GM19438 (cell line): ENCODE data around the gene TOMM7.
"Not testable (repeated sequence)": the region's sequence is repeated elsewhere in the genome, so short reads cannot be mapped to it uniquely, and the experiment has no call there.

Source experiments
- ATAC-seq: cut with Tn5 transposase; IDR thresholded peaks from one replicate; pipeline ENCODE4 v1.9.1; 2021; ENCODE audit warnings: low read depth; ENCODE audit not compliant: unreplicated experiment

TOMM7 gene

DNA sequence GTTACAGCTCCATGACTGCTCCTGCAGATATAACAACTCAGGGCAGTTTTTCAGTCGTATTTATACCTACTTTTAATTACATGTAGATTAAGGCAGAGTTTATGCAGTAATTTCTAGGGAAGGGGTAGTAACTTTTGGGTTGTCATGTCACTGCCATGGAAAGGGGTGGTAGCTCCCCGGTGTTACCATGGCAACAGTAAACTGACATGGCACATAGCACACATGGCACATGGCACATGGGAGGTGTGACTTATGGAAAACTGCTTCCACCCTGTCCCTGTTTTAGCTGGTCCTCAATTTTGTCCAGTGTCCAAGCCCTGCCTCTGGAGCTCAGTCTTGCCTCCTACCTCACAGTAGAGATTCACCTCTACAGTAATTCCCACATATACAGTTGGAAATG, 3.9 kb upstream of the TOMM7 start:
- no peak for ATAC-seq

- ATAC-seq, result no peak
Measured at GRCh38 chr7:22824760-22825159, 2.1 kb upstream of the TOMM7 start.

DNA sequence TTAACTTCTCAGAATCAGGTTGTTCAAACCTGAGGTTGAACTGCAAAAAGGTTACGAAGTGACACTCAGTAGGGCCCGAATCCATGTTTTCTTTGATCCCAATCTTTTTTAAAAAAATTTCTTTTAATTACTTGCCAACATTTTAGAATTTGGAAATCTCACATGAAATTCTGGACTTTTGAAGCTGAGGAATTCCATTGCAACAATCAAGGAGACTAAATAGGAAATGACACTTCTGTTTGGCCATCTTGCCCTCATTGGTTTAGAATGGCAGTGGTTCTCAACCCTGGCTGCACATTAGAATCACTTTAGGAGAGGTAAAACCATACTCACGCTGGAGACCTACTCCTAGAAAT, 471 bp upstream of the TOMM7 start:
- peak; percentile 14 for ATAC-seq

DNA sequence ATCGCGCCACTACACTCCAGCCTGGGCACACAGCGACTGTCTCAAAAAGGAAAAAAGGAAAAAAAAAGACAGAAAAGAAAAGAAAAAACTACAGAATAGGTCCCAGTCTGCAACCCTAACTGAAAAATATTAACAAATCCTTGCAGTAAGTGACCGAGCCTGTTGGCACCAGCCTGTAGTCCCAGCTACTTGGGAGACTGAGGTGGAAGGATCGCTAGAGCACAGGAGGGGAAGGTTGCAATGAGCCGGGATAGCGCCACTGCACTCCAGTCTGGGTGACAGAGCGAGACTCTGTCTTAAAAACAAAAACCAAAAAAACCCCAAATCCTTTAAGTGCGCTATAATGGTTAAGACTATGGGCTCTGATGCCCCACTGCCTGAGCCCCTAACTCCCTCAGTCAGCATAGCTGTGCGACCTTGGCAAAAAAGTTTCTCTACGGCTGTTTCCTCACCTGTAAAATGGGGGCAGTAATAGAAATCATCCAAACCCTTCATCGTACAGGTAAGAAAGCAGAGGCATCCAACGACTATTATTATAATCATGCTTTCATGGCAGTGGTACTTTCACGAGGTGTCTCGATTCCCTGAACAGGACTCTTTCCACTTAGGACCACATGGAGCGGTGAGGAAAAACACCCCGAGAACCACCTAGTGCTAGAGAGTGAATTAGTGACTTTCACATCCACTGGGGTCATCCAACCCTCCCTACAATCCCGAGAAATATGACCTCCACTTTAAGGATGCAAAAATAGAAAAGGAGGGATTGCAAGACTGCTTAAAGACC, 755 bp downstream of the TOMM7 start:
- ATAC-seq, result no peak

DNA sequence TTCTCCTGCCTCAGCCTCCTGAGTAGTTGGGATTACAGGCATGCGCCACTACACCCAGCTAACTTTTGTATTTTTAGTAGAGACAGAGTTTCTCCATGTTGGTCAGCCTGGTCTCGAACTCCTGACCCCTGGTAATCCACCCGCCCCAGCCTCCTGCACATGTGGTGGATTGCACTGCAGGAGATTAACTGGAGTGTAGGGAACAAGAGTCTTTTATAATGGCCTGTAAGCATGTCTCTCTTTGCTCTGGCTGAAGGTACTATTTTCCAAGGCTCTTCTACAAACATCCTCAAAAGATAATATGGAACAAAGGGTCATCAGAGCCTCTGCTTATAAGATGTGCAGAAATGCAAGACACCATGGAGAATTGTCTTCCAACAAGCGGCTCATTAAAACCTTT, 3.2 kb downstream of the TOMM7 start:
- no peak for ATAC-seq

GRCh38 chr7:22814261-22815208, 8.1 kb downstream of the TOMM7 start:
- ATAC-seq, result no peak

- ATAC-seq, result no peak
Measured at GRCh38 chr7:22812353-22812752, 10.3 kb downstream of the TOMM7 start.

DNA sequence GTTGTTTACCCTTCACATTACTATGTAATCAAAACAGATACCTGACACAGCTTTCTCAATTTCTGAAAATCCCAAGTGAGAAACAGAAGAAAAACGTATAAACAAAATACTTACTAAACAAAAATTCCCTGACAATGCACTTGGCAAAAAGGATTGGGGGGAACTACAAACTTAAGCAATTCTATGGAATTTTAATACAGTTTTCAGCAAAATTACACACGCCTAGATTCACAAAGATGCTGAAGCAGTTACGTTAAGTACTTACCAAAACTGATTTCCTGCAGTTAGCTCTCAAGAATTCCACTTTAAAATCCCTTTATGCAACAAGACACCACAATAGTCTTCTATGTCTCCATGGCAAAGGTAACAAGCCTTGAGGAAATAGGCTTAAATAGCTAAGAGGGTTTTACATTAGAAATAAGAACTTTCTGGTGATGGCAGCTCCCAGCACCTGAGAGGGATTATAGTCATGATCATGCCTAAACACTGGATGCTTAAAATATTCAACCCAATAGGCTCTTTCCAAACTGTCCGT, 10.8 kb downstream of the TOMM7 start:
- ATAC-seq, result no peak

DNA sequence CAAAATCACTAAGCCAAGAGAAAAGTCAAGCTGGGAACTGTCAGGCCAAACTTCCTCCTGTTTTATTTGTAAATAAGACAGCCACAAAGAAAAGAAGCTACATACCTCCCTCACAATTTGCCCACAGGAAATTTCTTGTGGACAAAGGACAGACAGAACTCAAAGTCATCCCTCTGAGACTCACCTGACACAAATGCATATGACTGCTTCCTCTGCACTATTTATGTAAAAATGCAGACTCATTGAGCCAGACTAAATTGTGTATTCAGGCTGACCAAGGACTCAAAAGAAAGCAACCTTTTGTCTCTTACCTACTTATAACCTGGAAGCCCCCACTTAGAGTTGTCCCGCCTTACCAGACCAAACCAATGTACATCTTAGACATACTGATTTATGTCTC, 11.8 kb downstream of the TOMM7 start:
- ATAC-seq, result no peak

DNA sequence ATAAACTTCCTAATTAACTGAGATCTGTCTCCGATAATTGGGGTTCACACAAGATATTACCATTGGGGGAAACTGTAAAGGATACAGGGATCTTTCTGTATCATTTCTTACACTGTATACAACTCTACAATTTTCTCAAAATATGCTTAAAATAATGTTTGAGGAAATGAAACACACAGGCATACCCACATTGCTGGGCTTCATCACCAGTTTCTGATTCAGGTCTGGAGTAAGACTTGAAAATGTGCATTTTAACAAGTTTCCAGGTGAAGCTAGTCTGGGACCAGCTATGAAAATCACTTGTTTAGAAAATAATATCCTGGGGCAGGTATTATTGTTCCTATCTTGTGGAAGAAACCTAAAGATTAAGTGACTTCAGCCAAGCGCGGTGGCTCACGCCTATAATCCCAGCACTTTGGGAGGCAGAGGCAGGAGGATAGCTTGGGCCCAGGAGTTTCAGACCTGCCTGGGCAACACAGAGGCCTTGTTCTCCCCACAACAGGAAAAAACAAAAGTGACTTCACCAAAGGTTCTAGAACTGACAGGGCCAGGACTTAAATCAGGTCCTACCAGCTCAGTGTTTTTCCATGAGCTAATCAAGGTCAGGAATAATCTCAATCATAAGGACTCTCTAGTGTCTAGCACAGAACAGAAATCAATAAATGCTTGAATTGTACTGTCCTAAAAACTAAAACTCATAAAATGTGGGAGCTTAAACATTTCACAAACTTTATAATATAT, 12.6 kb downstream of the TOMM7 start:
- ATAC-seq, result no peak

DNA sequence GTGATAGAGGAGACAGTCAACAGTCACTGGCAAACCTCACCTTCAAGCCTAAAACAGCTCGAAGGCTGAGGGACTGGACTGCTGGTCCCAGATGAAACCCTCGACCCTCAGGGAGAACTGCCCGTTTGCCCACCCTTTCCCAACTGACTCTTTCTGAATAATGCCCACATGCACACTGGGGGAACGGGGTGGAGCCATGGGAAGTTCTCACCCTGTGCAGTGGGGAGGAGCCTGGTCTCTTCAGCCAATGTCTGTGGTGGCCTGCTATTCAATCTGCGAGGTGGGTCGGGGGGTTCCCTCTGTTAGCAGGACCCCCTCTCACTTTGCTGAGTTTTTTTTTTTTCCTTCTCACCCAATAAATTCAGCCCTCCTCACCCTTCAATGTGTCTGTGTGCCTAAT, 14.5 kb downstream of the TOMM7 start:
- ATAC-seq, result no peak

DNA sequence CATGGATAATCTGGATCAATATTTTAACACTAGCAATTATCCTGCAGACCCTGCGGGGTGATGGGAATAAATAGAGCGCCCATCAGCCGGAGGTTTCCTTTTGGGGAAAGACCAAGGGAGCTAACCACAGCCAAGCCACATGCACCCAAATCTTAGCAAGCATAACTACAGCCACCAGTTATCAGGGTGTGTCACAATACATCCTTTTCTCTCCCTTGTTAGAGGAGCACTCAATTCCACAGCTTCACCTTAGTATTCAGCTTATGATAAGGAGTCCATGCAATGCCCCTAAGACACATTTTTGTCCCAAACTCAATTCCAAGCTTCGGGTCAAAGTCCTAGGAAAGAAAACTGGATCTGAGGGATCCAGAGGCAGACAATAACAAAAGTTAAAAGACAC, 15.9 kb downstream of the TOMM7 start:
- no peak for ATAC-seq

- no peak for ATAC-seq
Measured at GRCh38 chr7:22805227-22805626, 17.4 kb downstream of the TOMM7 start.

DNA sequence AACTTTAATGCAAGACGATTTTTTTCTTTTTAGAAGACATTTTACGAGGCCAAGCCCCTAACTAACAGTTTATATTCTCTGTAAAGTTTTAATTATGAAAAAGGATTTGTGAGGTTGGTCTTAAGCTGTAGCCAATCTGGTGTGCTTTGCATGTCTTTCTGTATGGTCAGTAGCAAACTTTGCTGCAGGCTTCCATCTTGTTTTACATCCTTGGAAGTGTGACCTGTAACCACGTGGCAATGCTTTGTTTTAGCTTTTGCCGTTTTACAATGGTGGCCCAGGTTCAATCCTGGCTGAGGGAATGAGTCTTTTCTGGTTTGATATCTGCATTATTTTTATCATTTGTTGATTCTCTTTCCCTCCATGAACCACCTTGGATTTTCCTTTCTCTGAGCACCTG, 19.8 kb downstream of the TOMM7 start:
- ATAC-seq, result not testable (repeated sequence)

- ATAC-seq, result no peak
Measured at GRCh38 chr7:22802426-22802825, 20.2 kb downstream of the TOMM7 start.

DNA sequence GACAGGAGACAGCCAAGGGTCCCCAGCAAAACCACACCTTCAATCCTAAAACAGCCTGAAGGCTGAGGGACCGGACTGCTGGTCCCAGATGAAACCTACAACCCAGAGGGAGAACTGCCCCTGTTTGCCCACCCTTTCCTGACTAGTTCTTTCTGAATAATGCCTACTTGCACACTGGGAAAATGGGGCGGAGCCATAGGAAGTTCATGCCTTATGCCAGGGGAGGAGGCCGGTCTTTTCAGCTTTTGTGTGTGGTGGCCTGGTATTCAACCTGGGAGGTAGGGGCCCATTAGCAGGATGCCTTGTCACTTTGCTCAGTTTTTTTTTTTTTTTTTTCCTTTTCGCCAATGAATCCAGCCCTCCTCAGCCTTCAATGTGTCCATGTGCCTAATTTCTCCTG, 20.7 kb downstream of the TOMM7 start:
- ATAC-seq, result no peak

DNA sequence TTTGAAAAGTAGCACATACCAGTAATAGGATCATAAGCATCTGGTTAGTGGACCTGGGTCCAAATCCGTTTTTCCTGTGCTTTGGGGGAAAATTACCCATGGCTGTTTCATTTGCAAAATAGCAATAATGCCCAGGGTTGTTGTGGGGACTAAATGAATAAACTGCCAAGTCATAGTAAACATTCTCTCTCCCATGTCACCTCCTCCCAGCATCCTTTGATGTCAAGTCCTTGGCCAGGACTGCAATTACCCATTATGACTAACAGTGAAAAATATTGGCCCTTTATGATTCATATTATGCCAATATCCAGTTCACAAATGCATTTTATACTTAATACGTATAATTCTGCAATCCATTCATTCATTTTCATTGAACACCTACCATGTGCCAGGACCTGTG, 23.0 kb downstream of the TOMM7 start:
- ATAC-seq, result no peak

DNA sequence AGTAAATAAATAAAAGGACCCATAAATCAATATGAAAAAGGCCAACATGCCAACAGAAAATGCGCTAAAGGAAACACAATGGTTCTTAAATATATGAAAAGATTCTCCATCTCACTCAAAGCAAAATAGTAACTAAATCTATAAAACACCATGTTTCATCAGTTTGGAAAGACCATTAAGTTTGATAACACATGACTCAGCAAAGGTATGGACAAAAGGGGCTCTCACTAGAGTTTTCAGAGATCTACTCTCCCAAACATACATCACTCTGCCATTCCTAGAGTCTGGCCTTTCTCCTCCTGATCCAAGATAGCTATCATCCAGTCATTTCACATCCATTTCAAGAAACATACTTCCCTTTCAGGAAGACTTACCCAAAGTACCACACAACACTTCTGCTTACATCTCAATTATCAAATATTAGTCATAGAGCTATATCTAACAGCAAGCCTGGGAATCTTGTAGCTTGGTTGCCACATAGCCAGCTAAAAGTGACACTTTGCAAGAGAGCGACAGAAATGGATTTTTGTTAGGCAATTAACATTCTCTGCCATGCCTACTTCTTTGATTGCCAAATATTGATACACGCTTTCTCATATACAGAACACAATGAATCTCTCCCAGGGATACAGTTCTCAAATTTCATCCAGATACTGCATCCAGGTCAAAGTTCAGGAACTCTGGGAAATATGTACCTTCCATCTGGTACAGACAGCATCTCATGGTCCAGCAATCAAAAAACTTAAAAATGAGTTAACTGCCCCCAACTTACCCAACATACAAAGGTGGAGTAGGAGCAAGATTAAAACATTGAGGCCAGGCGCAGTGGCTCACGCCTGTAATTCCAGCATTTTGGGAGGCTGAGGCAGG, 28.8 kb downstream of the TOMM7 start:
- ATAC-seq, result no peak

DNA sequence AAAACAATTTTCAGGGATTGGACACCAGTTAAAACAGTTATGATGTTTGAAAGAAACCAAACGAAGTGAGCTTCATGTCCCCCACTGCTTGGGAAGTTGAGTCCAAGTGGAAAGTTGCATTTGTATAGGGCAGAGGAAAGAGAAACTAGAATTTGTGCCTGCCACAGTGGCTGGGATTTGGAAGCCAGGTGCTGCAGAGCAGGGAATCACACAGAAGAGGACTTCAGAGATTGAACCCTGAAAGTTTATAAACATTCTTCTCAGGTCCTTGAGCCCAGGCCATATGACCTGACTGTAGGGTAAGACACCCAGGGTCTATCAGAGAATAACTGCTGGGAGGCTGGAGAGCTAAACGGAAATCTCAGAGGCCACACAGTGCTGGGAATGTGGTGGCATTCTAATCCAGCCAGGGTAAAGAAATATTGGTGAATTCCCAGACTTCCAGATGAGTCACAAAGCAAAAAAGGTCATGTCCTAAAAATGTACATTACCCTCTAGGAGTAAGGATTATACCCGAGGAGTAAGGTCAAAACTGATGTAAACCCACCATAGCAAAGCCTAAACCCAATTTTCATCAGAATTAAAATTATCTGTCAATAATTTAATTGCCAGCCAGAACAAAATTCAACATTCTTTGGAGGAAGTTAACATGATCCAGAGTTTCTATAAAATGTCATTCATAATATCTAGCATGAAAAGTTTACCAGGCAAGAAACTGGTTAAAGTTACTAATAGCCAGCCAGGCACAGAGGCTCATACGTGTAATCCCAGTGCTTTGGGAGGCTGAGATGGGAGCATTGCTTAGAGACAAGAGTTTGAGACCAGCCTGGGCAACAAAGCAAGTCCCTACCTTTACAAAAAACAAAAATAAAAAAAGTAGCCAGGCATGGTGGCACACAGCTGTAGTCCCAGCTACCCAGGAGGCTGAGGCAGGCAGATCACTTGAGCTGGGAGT, 31.2 kb downstream of the TOMM7 start:
- ATAC-seq, result no peak
